Panc1 (cell line): ENCODE data around the gene ZNF600. TPM values are rescaled to one million over a fixed set of nuclear protein-coding genes. Genes with fewer than 3 reads are reported as not detected.

Experiments used
- ATAC-seq: fragments of 200-7000 bp; cut with Tn5 transposase; 2 replicates; pipeline ENCODE4 v1.9.1; 2020; ENCODE audit warnings: mild to moderate bottlenecking, moderate library complexity
- BruUV-seq: library from RNA; stranded (reverse); fragments of 400-500 nt; replicated peaks from 2 replicates; lab custom pipeline; 2021; lab: Mats Ljungman, UMichigan
- CTCF ChIA-PET: fragments of 300-600 bp; sonication (Branson Sonifier 250); formaldehyde crosslinking; loops from one replicate; lab custom pipeline; 2022; ENCODE audit warnings: antibody characterized with exemption; lab: Charles Lee
- POLR2A ChIA-PET: fragments of 300-600 bp; sonication (Branson Sonifier 250); formaldehyde crosslinking; loops from one replicate; lab custom pipeline; 2022; ENCODE audit warnings: antibody characterized with exemption; lab: Charles Lee
- DNase-seq: peaks from one replicate; pipeline ENCODE4 v3.0.0-alpha.2; 2010; ENCODE audit warnings: low read depth, low spot score
- H3K27ac ChIP-seq: 2 replicates; pipeline ENCODE4 v1.5.1; 2011; ENCODE audit warnings: mild to moderate bottlenecking, low read length, inconsistent platforms
- H3K27me3 ChIP-seq: fragments of 200-500 bp; sonication (Bioruptor generic); 2 replicates; pipeline ENCODE4 v1.6.0; 2014; ENCODE audit warnings: low read length, inconsistent platforms; ENCODE audit not compliant: control insufficient read depth, insufficient read depth
- H3K36me3 ChIP-seq: fragments of 200-500 bp; sonication (Bioruptor generic); 2 replicates; pipeline ENCODE4 v1.5.1; 2014; ENCODE audit warnings: inconsistent platforms, mild to moderate bottlenecking, low read length, moderate library complexity; ENCODE audit not compliant: control insufficient read depth, insufficient read depth
- H3K4me1 ChIP-seq: 2 replicates; pipeline ENCODE4 v1.5.1; 2011; ENCODE audit warnings: inconsistent platforms, mild to moderate bottlenecking, low read length, moderate library complexity; ENCODE audit not compliant: control insufficient read depth, insufficient read depth
- H3K4me3 ChIP-seq, 2 experiments: 2 replicates each; pipeline ENCODE4 v1.5.1; 2011 to 2012; ENCODE audit warnings: low read depth in 2 of 2, low read length in 2 of 2, mild to moderate bottlenecking in 2 of 2, inconsistent platforms in 1 of 2, moderate library complexity in 1 of 2
- H3K9me3 ChIP-seq: fragments of 200-500 bp; sonication (Bioruptor generic); 2 replicates; pipeline ENCODE4 v1.5.1; 2014; ENCODE audit warnings: low read depth, mild to moderate bottlenecking, inconsistent platforms, low read length, moderate library complexity; ENCODE audit not compliant: control insufficient read depth, insufficient read depth
- POLR2AphosphoS5 ChIP-seq: IDR thresholded peaks from 2 replicates; pipeline ENCODE4 v1.6.1; 2012; ENCODE audit warnings: mild to moderate bottlenecking, low read depth, low read length, moderate library complexity
- SIN3A ChIP-seq: IDR thresholded peaks from 2 replicates; pipeline ENCODE4 v1.6.1; 2012; ENCODE audit warnings: low read depth, mild to moderate bottlenecking, low read length, moderate library complexity, borderline replicate concordance; ENCODE audit not compliant: insufficient read depth
- TCF7L2 ChIP-seq: IDR thresholded peaks from 2 replicates; pipeline ENCODE4 v1.6.1; 2011; ENCODE audit warnings: mild to moderate bottlenecking, low read depth, low read length, inconsistent platforms
- in situ Hi-C: cut with HindIII; loops from 2 replicates; pipeline ENCODE4 v1.10.0; 2016; ENCODE audit warnings: low sequenced_read_pairs, low pct_unique_long_range_greater_than_20kb
- intact Hi-C: fragments of 100-400 bp; cut with micrococcal nuclease; formaldehyde crosslinking; loops from one replicate; pipeline ENCODE4 v1.10.0; 2022; ENCODE audit not compliant: unreplicated experiment
- total RNA-seq: library from RNA; stranded (reverse); gene quantifications from one replicate; pipeline ENCODE4 v1.2.1, GENCODE V29; 2021; ENCODE audit not compliant: unreplicated experiment
- TF ChIP-seq, protein P1 (sequence below): fragments of 450-650 bp; IDR thresholded peaks from 2 replicates; pipeline ENCODE4 v1.5.1; 2017; ENCODE audit warnings: mild to moderate bottlenecking
- TF ChIP-seq, protein P2 (sequence below), 2 experiments: IDR thresholded peaks; 2 replicates each; pipeline ENCODE4 v1.6.1; 2011 to 2012; ENCODE audit warnings: low read depth in 2 of 2, control low read depth in 1 of 2, low read length in 1 of 2, mild to moderate bottlenecking in 1 of 2, moderate library complexity in 1 of 2; ENCODE audit not compliant: insufficient read depth in 1 of 2

The ZNF600 gene
- total RNA-seq, 1 experiment from 2014 or later: 13.6 TPM

DNA sequence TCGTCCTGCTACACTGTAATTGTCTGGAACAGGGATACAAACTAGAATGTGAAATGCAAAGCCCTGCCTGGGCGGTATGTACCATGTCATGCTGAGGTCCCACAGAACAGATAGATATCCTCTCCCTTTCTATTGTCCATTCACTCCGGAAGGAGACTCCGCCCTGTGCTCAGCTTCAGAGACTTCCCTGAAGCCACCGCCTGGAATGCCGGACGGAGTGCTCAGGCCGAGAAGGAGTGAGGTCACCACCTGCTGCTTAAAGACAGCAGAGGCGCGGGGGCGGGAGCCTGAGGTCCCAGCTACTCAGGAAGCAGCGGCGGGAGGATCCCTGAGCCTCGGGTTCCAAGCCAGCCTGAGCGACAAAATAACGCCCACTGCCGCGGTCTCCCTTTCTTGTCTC, 50.9 kb downstream of the ZNF600 start:
- H3K9me3 ChIP-seq: no peaks in the 10 kb centered on the region
- intact Hi-C loops: no loop called here
- TF ChIP-seq POLR2AphosphoS5 (no peak), SIN3A (no peak), TCF7L2 (no peak)
- TF ChIP-seq, protein P1, sequence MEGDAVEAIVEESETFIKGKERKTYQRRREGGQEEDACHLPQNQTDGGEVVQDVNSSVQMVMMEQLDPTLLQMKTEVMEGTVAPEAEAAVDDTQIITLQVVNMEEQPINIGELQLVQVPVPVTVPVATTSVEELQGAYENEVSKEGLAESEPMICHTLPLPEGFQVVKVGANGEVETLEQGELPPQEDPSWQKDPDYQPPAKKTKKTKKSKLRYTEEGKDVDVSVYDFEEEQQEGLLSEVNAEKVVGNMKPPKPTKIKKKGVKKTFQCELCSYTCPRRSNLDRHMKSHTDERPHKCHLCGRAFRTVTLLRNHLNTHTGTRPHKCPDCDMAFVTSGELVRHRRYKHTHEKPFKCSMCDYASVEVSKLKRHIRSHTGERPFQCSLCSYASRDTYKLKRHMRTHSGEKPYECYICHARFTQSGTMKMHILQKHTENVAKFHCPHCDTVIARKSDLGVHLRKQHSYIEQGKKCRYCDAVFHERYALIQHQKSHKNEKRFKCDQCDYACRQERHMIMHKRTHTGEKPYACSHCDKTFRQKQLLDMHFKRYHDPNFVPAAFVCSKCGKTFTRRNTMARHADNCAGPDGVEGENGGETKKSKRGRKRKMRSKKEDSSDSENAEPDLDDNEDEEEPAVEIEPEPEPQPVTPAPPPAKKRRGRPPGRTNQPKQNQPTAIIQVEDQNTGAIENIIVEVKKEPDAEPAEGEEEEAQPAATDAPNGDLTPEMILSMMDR: no peak
- TF ChIP-seq, protein P2, sequence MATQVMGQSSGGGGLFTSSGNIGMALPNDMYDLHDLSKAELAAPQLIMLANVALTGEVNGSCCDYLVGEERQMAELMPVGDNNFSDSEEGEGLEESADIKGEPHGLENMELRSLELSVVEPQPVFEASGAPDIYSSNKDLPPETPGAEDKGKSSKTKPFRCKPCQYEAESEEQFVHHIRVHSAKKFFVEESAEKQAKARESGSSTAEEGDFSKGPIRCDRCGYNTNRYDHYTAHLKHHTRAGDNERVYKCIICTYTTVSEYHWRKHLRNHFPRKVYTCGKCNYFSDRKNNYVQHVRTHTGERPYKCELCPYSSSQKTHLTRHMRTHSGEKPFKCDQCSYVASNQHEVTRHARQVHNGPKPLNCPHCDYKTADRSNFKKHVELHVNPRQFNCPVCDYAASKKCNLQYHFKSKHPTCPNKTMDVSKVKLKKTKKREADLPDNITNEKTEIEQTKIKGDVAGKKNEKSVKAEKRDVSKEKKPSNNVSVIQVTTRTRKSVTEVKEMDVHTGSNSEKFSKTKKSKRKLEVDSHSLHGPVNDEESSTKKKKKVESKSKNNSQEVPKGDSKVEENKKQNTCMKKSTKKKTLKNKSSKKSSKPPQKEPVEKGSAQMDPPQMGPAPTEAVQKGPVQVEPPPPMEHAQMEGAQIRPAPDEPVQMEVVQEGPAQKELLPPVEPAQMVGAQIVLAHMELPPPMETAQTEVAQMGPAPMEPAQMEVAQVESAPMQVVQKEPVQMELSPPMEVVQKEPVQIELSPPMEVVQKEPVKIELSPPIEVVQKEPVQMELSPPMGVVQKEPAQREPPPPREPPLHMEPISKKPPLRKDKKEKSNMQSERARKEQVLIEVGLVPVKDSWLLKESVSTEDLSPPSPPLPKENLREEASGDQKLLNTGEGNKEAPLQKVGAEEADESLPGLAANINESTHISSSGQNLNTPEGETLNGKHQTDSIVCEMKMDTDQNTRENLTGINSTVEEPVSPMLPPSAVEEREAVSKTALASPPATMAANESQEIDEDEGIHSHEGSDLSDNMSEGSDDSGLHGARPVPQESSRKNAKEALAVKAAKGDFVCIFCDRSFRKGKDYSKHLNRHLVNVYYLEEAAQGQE (IDR thresholded peaks at IDR 0.05; ENCODE audit: insufficient read depth in 1 of 2, low read depth in 2 of 2, low read length in 1 of 2): no peak
- POLR2A ChIA-PET: no interaction called here
- H3K27me3 ChIP-seq: no peaks in the 10 kb centered on the region
- no peak for DNase-seq
- BruUV-seq: no TSS peak
- CTCF ChIA-PET: no interaction called here
- H3K4me1 ChIP-seq: no peaks in the 10 kb centered on the region; the same call in none of the 2 replicates
- ATAC-seq: peak; percentile 62
- in situ Hi-C loops: no loop called here
- H3K4me3 ChIP-seq: no peak overlapping the region
- no peaks in the 10 kb centered on the region for H3K36me3 ChIP-seq
- H3K27ac ChIP-seq: peak overlapping the region; percentile 63

GRCh38 chr19:52734893-52735661, 51.5 kb downstream of the ZNF600 start, which contains the start of gene ZNF611:
Gene ZNF611 (minus strand): TSS chr19:52735044. CDS start chr19:52715894, 19,150 bp downstream.
- Histone ChIP-seq H3K36me3 (no peaks in the 10 kb centered on the region), H3K9me3 (no peaks in the 10 kb centered on the region), H3K27ac (peak within 1 kb of the TSS; percentile 85), H3K27me3 (no peaks in the 10 kb centered on the region), H3K4me3 (peak within 1 kb of the TSS; percentile 87 to 93), H3K4me1 (no peaks in the 10 kb centered on the region; the same call in none of the 2 replicates)
- ATAC-seq: peak; percentile 98
- BruUV-seq: no TSS peak
- TF ChIP-seq POLR2AphosphoS5 (peak; percentile 92), TCF7L2 (no peak)
- TF ChIP-seq, protein P1: peak; percentile 67
- no peak for DNase-seq
- POLR2A ChIA-PET: no interaction called here
- intact Hi-C loops: no loop called here
- in situ Hi-C loops: no loop called here
- CTCF ChIA-PET: interaction anchor here (0.6 kb wide), 1 partner anchor 1078 kb away, joined by 3 read pairs; no protein-coding TSS in a partner anchor
